Calu3 (cell line): Measurements from ENCODE around the gene ASB10. TPM values are rescaled to one million over a fixed set of nuclear protein-coding genes. Genes with fewer than 3 reads are reported as not detected.

Source experiments
- BruUV-seq: library from RNA; stranded (reverse); fragments of 400-500 nt; replicated peaks from 2 replicates; lab custom pipeline; 2021; lab: Mats Ljungman, UMichigan
- CTCF ChIA-PET: fragments of 300-600 bp; sonication (Branson Sonifier 250); formaldehyde crosslinking; loops from one replicate; lab custom pipeline; 2022; ENCODE audit warnings: antibody characterized with exemption; lab: Charles Lee
- DNase-seq: peaks from one replicate; pipeline ENCODE4 v3.0.0; 2022
- H3K27ac Mint-ChIP-seq: one replicate; pipeline ENCODE4 v1.8.0; 2022; ENCODE audit warnings: mixed read lengths; ENCODE audit not compliant: unreplicated experiment
- H3K27me3 Mint-ChIP-seq: one replicate; pipeline ENCODE4 v1.8.0; 2022; ENCODE audit warnings: mixed read lengths; ENCODE audit not compliant: unreplicated experiment
- H3K36me3 Mint-ChIP-seq: one replicate; pipeline ENCODE4 v1.8.0; 2022; ENCODE audit warnings: mild to moderate bottlenecking, moderate library complexity, mixed read lengths; ENCODE audit not compliant: insufficient read depth, unreplicated experiment
- H3K4me1 Mint-ChIP-seq: one replicate; pipeline ENCODE4 v1.8.0; 2022; ENCODE audit warnings: mild to moderate bottlenecking, low read depth, mixed read lengths; ENCODE audit not compliant: unreplicated experiment
- H3K4me3 Mint-ChIP-seq: one replicate; pipeline ENCODE4 v1.8.0; 2022; ENCODE audit warnings: mild to moderate bottlenecking, low read depth, moderate library complexity, mixed read lengths; ENCODE audit not compliant: unreplicated experiment
- H3K9me3 Mint-ChIP-seq: one replicate; pipeline ENCODE4 v1.8.0; 2022; ENCODE audit warnings: low read depth, mixed read lengths; ENCODE audit not compliant: unreplicated experiment
- CTCF ChIP-seq: fragments of 200-600 bp; IDR thresholded peaks from one replicate; pipeline ENCODE4 v1.8.0; 2022; ENCODE audit warnings: antibody characterized with exemption; ENCODE audit not compliant: unreplicated experiment
- intact Hi-C: fragments of 100-400 bp; cut with micrococcal nuclease; formaldehyde crosslinking; loops from one replicate; pipeline ENCODE4 v1.10.0; 2022; ENCODE audit not compliant: unreplicated experiment
- total RNA-seq: library from RNA; stranded (reverse); gene quantifications from 2 replicates; pipeline ENCODE4 v1.2.3, GENCODE V29; 2022

ASB10 gene
- total RNA-seq, 1 experiment from 2014 or later, result not detected

- intact Hi-C loops, result no loop called here
- CTCF ChIA-PET, result interaction anchor here (1.2 kb wide), 1 partner anchor 17 kb away, joined by 3 read pairs; no protein-coding TSS in a partner anchor
- BruUV-seq, result no TSS peak
- TF ChIP-seq CTCF, result no peak
- H3K4me3 Mint-ChIP-seq, result no peak overlapping the region
- no peak overlapping the region for H3K27ac Mint-ChIP-seq
- no peaks in the 10 kb centered on the region for H3K27me3 Mint-ChIP-seq
- H3K9me3 Mint-ChIP-seq, result no peaks in the 10 kb centered on the region
- peaks cover 26% of the 10 kb centered on the region for H3K36me3 Mint-ChIP-seq
- DNase-seq, result no peak
- H3K4me1 Mint-ChIP-seq, result no peaks in the 10 kb centered on the region
Measured at GRCh38 chr7:151140826-151141225, 46.2 kb downstream of the ASB10 start.

- no peak overlapping the region for H3K4me3 Mint-ChIP-seq
- H3K9me3 Mint-ChIP-seq, result no peaks in the 10 kb centered on the region
- peaks cover 26% of the 10 kb centered on the region for H3K36me3 Mint-ChIP-seq
- CTCF ChIA-PET, result no interaction called here
- no peak for DNase-seq
- no peak for TF ChIP-seq CTCF
- H3K27me3 Mint-ChIP-seq, result no peaks in the 10 kb centered on the region
- intact Hi-C loops, result no loop called here
- BruUV-seq, result no TSS peak
- no peaks in the 10 kb centered on the region for H3K4me1 Mint-ChIP-seq
- H3K27ac Mint-ChIP-seq, result no peak overlapping the region
Measured at GRCh38 chr7:151139791-151140190, 47.3 kb downstream of the ASB10 start.

GRCh38 chr7:151139071-151139790 lies 47.8 kb downstream of the ASB10 start:
- no TSS peak for BruUV-seq
- Mint-ChIP-seq H3K4me1 (no peaks in the 10 kb centered on the region), H3K4me3 (no peak overlapping the region), H3K27me3 (no peaks in the 10 kb centered on the region), H3K36me3 (peaks cover 22% of the 10 kb centered on the region), H3K9me3 (no peaks in the 10 kb centered on the region), H3K27ac (no peak overlapping the region)
- intact Hi-C loops, result no loop called here
- DNase-seq, result no peak
- no peak for TF ChIP-seq CTCF
- CTCF ChIA-PET, result no interaction called here

- intact Hi-C loops, result no loop called here
- Mint-ChIP-seq H3K4me3 (no peak overlapping the region), H3K27ac (no peak overlapping the region), H3K4me1 (no peaks in the 10 kb centered on the region), H3K9me3 (no peaks in the 10 kb centered on the region), H3K27me3 (no peaks in the 10 kb centered on the region), H3K36me3 (peaks cover 14% of the 10 kb centered on the region)
- no peak for TF ChIP-seq CTCF
- BruUV-seq, result no TSS peak
- CTCF ChIA-PET, result no interaction called here
- no peak for DNase-seq
Measured at GRCh38 chr7:151138153-151138851, 48.7 kb downstream of the ASB10 start.
